ENCODE data around the gene SLC2A14. TPM values are rescaled to one million over a fixed set of nuclear protein-coding genes. Genes with fewer than 3 reads are reported as not detected.
A peak's percentile ranks its signal among the peaks of the same experiment; 100 is the strongest.

Gene SLC2A14
- total and polyA plus RNA-seq, 8 donors: 4.3 to 8.1 (median 6.3) TPM

GRCh38 chr12:7879246-7879645, 6.5 kb upstream of the SLC2A14 start:
- no peak for FAIRE-seq
- Histone ChIP-seq H3K4me1 (no peaks in the 10 kb centered on the region), H3K9me3 (no peaks in the 10 kb centered on the region), H3K27me3 (no peaks in the 10 kb centered on the region), H3K27ac (no peak overlapping the region), H3K4me3 (no peak overlapping the region), H3K36me3 (no peaks in the 10 kb centered on the region)
- DNase-seq: no peak
- intact Hi-C loops (cut with DNase I): no loop called here
- WGBS, 2 donors: 72 to 82% methylated on average over 3 of the region's 3 CpGs
- TF ChIP-seq CTCF (IDR thresholded peaks at IDR 0.05): no peak
- no peak for ATAC-seq

- Histone ChIP-seq H3K9me3 (no peaks in the 10 kb centered on the region), H3K4me1 (no peaks in the 10 kb centered on the region), H3K27me3 (no peaks in the 10 kb centered on the region), H3K4me3 (no peak overlapping the region), H3K27ac (no peak overlapping the region), H3K36me3 (no peaks in the 10 kb centered on the region)
- TF ChIP-seq CTCF (IDR thresholded peaks at IDR 0.05): no peak
- intact Hi-C loops (cut with DNase I): no loop called here
- WGBS, 2 donors: 87 to 91% methylated on average over 8 of the region's 8 CpGs
- DNase-seq (no peak), FAIRE-seq (no peak), ATAC-seq (no peak)
These were observed 4.7 kb upstream of the SLC2A14 start for GRCh38 chr12:7877420-7877819.

GRCh38 chr12:7870335-7870734, 2.4 kb downstream of the SLC2A14 start:
- Histone ChIP-seq H3K27ac (no peak overlapping the region), H3K4me1 (peaks cover 0 to 7% (median 0%) of the 10 kb centered on the region in 3 donors), H3K9me3 (no peaks in the 10 kb centered on the region), H3K4me3 (no peak overlapping the region), H3K36me3 (no peaks in the 10 kb centered on the region), H3K27me3 (no peaks in the 10 kb centered on the region)
- DNase-seq (no peak), ATAC-seq (peak in 3 of 4 donors; percentile 20 to 72 (median 70)), FAIRE-seq (no peak)
- 19 to 35% methylated on average over 3 of the region's 3 CpGs for WGBS, 2 donors
- intact Hi-C loops (cut with DNase I): no loop called here
- no peak for TF ChIP-seq CTCF (IDR thresholded peaks at IDR 0.05)

- Histone ChIP-seq H3K4me3 (no peak overlapping the region), H3K27ac (no peak overlapping the region), H3K36me3 (no peaks in the 10 kb centered on the region), H3K4me1 (peaks cover 0 to 7% (median 0%) of the 10 kb centered on the region in 3 donors), H3K27me3 (no peaks in the 10 kb centered on the region), H3K9me3 (no peaks in the 10 kb centered on the region)
- TF ChIP-seq CTCF (IDR thresholded peaks at IDR 0.05): no peak
- intact Hi-C loops (cut with DNase I): no loop called here
- FAIRE-seq: no peak
- no peak for DNase-seq
- ATAC-seq: no peak
- WGBS, 2 donors: 93 to 96% methylated on average over 4 of the region's 4 CpGs
These were observed 3.6 kb downstream of the SLC2A14 start for GRCh38 chr12:7869137-7869536.

GRCh38 chr12:7868391-7868790, 4.3 kb downstream of the SLC2A14 start:
- Histone ChIP-seq H3K27ac (no peak overlapping the region), H3K9me3 (no peaks in the 10 kb centered on the region), H3K4me3 (no peak overlapping the region), H3K27me3 (no peaks in the 10 kb centered on the region), H3K4me1 (peaks cover 0 to 7% (median 0%) of the 10 kb centered on the region in 3 donors), H3K36me3 (no peaks in the 10 kb centered on the region)
- TF ChIP-seq CTCF (IDR thresholded peaks at IDR 0.05): no peak
- 87 to 88% methylated on average over 4 of the region's 4 CpGs for WGBS, 2 donors
- no peak for FAIRE-seq
- no peak for DNase-seq
- no peak for ATAC-seq
- intact Hi-C loops (cut with DNase I): no loop called here
